Activated CD4-positive, alpha-beta T cell treated with anti-CD3 and anti-CD28 coated beads, Interleukin-2, amount 50 U/mL, for 4 hours (primary cell): ENCODE data around the gene WNT1.

Source experiments
- DNase-seq, 2 experiments: peaks; one replicate each; pipeline ENCODE4 v3.0.0-alpha.2; 2020

The WNT1 gene

DNA sequence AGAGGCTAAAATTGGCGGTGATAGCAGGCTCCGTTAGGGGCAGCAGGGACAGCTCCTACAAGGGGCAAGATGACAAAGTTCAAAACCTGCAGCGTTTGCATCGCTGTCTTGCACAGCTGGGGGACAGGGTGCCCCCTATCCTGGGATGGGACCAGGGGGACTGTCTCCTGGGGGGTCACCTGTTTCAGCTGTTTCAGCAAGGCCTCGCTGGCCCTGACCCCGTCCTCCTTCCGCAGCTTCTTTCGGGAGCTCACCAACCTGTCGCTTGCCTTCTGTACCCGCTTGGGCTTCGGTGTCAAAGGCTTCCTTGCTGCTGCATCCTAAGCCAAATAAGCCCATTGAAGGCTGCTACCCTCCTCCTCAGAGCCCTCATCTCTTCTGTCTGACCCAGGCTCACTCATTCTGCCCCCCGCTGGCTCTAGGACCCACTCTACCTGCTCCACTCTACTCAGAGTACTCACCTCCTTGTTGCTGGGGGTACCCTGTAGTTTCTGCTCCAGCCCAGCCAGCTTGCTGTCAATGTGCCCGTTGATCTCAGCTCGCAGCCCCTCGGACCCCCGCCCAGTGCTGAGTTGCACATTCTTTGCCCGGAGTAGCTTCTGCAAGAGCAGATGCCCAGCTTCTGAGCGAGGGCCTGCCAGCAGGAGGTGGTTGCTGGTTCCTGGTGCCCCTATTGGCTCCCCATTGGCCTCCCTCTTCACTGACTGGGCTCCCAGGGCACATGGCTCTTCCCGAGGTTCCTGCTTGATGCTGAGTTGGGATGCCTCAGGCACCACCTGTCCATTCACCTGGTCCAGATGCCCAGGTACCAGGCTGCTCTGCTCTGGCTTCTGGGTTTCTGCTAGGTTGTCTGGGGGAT, 52.8 kb downstream of the WNT1 start:
- no peak for DNase-seq

DNA sequence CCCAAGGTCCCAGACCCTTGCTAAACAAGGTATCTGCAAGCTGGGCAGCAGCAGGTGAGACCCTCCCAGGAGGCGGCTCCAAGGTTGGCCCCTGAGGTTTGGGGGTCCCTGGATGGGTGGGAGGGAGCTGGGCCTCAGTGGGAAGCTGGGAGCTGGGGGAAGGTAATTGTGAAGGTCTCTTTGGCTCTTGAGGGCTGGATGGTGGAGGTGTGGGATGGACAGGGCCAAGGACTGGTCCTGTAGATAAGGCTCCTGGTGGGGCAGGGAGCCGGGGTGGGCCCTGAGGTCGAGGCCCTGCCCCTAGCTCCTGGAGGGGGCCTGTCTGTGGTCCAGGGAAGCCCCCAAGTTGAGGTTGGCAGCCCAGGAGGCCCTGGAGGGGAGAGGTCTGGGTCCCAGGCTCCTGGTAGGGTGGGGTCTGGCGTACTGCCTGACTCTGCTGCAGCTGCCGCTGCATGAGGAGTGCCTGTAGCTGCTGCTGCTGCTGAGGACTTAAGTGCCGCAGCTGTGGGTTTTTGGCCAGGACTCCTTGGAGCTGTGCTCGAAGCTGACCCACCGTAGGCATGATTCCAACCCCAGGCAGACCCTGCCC, 53.5 kb downstream of the WNT1 start:
- DNase-seq: no peak
